AG09319 (cell line): Measurements from ENCODE around the gene ACOXL.

Source experiments
- DNase-seq: peaks from one replicate; pipeline ENCODE4 v3.0.0-alpha.2; 2010; ENCODE audit warnings: low read depth; ENCODE audit errors: extremely low read depth
- CTCF ChIP-seq: IDR thresholded peaks from 2 replicates; pipeline ENCODE4 v1.5.1; 2011; ENCODE audit warnings: low read depth, mild to moderate bottlenecking, inconsistent platforms, low read length, moderate library complexity

ACOXL gene

GRCh38 chr2:110881908-110882307 lies 149.5 kb downstream of the ACOXL start:
- no peak for TF ChIP-seq CTCF
- DNase-seq, result no peak

DNA sequence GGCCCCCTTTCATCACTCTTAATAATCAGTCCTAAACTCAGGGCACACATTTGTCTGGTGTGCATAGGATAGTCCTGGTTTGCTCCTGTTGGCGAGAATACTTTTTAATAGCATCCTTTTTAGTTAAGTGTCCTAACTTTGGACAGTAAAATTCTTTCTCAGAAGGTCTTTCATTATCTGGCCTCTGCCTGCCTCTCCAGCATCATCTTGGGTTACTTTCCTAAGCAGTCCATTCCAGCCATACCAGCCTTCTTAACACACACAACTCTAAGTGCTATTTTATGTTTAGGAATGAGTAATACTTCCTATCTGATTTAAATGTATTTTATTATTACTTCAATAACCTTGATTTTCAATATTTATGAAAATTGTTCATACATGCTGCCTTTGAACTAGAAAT lies 151.0 kb downstream of the ACOXL start:
- no peak for DNase-seq
- TF ChIP-seq CTCF, result no peak

GRCh38 chr2:110885256-110885655 lies 152.9 kb downstream of the ACOXL start:
- no peak for DNase-seq
- TF ChIP-seq CTCF, result no peak

DNA sequence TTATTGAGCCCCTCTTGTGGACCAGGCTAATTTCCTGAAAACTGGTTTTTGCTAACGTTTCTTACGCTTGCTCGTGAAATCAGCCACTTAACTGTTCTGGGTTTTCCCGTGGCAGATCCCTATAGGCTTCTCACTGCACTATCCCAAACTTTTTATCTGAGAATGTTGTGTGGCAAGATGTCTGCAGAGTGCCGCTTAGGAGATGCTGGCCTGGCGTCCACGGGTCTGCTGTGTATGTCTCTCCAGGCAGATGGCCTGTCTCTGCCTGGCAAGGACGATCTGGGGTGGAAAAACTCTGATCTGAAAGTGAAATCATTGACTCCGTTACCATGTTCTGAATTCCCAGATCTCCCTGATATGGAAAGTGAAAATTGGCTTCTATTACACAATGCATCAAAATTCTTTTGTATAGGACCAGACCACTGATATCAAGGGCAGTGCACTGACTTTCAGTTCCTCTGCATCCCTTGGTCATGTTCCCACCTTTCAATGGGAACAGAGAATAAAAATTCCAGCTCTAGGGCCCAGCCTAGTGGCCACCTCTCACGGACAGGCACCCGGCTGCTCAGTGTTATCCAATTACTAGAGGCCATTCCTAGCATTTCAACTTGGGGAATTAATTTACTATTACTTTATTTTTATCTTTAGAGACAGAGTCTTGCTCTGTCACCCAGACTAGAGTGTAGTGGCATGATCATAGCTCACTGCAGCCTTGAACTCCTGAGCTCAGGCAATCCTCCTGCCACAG lies 154.6 kb downstream of the ACOXL start:
- DNase-seq, result no peak

DNA sequence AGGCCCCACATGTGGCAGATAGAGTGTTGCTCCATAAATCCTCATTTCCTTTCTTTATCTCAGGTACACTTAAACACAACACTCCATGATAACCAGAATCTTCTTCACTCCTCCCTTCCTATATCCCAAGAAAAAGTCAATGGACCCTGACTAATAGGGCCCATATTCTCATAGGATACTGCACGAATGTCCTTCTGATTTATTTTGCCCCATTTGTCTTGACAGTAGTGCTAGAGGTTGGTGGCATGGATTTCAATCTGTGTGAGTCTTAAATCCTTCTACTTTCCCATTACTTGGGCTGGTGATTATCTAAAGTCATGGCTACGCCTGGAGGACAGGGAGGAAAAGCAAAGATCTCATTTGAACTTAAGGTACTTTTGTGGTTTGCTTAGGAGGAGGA lies 156.0 kb downstream of the ACOXL start:
- no peak for DNase-seq
- TF ChIP-seq CTCF, result no peak

More for the DNA sequence above, 154.6 kb downstream of the ACOXL start:
- TF ChIP-seq CTCF, result no peak

DNA sequence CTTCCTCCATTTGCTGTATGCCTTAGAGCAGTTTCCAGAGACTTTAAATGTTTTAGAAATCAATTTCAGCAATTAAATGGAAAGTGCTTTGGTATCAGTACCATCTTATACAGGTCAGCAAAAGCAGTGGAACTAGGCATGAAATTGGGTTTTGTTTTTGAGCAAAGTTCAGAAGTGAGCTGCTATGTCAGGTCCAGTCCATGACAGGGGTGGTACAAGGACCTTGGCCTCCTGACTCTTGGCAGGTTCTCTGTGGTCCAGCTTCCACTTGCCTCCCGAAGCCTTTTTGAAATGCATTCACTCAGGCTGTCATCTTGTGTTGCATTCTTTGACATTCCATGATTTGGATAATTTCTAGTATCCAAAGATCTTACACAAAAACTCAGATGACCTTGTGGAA lies 159.3 kb downstream of the ACOXL start:
- TF ChIP-seq CTCF, result no peak
- DNase-seq, result no peak

DNA sequence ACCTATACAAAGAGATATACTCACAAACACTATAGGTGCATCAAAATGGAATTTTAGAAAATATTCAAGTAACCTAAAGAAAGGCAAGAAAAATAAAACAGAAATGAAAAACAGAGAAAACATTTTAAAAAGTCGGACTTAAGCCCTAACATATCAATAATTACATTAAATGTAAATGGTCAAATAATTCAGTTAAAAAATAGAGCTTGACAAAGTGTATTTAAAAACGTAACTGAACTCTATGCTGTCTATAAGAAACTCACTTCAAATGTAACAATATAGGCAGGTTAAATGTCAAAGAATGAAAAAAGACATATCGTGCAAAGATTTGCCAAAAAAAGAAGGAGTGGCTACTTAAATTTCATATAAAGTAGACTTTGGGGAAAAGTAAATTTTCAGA lies 163.9 kb downstream of the ACOXL start:
- DNase-seq, result no peak
- TF ChIP-seq CTCF, result no peak
